Hepatocyte (in vitro differentiated cells): Measurements from ENCODE around the gene TOGARAM2. TPM values are rescaled to one million over a fixed set of nuclear protein-coding genes. Genes with fewer than 3 reads are reported as not detected.

Experiments used
- DNase-seq: peaks from one replicate; pipeline ENCODE4 v3.0.0-alpha.2; 2016; ENCODE audit warnings: low spot score
- H2AFZ ChIP-seq: fragments of 200-600 bp; sonication (generic); 2 replicates; pipeline ENCODE4 v1.6.0; 2016; ENCODE audit warnings: antibody characterized with exemption, mild to moderate bottlenecking
- H3K27ac ChIP-seq: fragments of 200-600 bp; sonication (generic); 2 replicates; pipeline ENCODE4 v1.5.1; 2016; ENCODE audit warnings: mild to moderate bottlenecking
- H3K27me3 ChIP-seq: fragments of 200-600 bp; sonication (generic); 2 replicates; pipeline ENCODE4 v1.6.1; 2016
- H3K36me3 ChIP-seq: fragments of 200-600 bp; sonication (generic); replicated peaks from 2 replicates; pipeline ENCODE4 v1.5.1; 2016; ENCODE audit warnings: low read depth; ENCODE audit not compliant: insufficient read depth
- H3K4me1 ChIP-seq: fragments of 200-600 bp; sonication (generic); 2 replicates; pipeline ENCODE4 v1.5.1; 2016; ENCODE audit warnings: mild to moderate bottlenecking, moderate library complexity; ENCODE audit not compliant: insufficient read depth
- H3K4me2 ChIP-seq: fragments of 200-600 bp; sonication (generic); 2 replicates; pipeline ENCODE4 v1.6.0; 2016
- H3K4me3 ChIP-seq: fragments of 200-600 bp; sonication (generic); 2 replicates; pipeline ENCODE4 v1.5.1; 2016; ENCODE audit warnings: mild to moderate bottlenecking
- H3K79me2 ChIP-seq: fragments of 200-600 bp; sonication (generic); 2 replicates; pipeline ENCODE4 v1.6.0; 2017; ENCODE audit warnings: mild to moderate bottlenecking
- H3K9me2 ChIP-seq: fragments of 200-600 bp; sonication (generic); replicated peaks from 2 replicates; pipeline ENCODE4 v1.6.0; 2017; ENCODE audit warnings: mild to moderate bottlenecking; ENCODE audit not compliant: insufficient read depth
- H3K9me3 ChIP-seq: fragments of 200-600 bp; sonication (generic); 2 replicates; pipeline ENCODE4 v1.5.1; 2016; ENCODE audit warnings: low read depth, mild to moderate bottlenecking
- H4K20me1 ChIP-seq: fragments of 200-600 bp; sonication (generic); 2 replicates; pipeline ENCODE4 v1.6.0; 2016; ENCODE audit warnings: mild to moderate bottlenecking; ENCODE audit not compliant: insufficient read depth, poor library complexity, severe bottlenecking
- CTCF ChIP-seq: fragments of 200-600 bp; sonication (generic); IDR thresholded peaks from 2 replicates; pipeline ENCODE4 v1.5.1; 2016; ENCODE audit warnings: antibody characterized with exemption, mild to moderate bottlenecking; ENCODE audit not compliant: poor library complexity
- EZH2 ChIP-seq: fragments of 200-600 bp; sonication (generic); IDR thresholded peaks from 2 replicates; pipeline ENCODE4 v1.6.1; 2016; ENCODE audit warnings: antibody characterized with exemption, mild to moderate bottlenecking, borderline replicate concordance
- EZH2phosphoT487 ChIP-seq: fragments of 200-600 bp; sonication (generic); IDR thresholded peaks from one replicate; pipeline ENCODE4 v1.6.1; 2018; ENCODE audit warnings: antibody characterized with exemption, mild to moderate bottlenecking, low read depth, moderate library complexity; ENCODE audit not compliant: unreplicated experiment, severe bottlenecking
- whole genome bisulfite sequencing: methylation state at CpG from one replicate; pipeline ENCODE4 v1.1.6; 2016; ENCODE audit warnings: low lambda C conversion rate; ENCODE audit errors: missing lambda C conversion rate; 5-methylcytosine and 5-hydroxymethylcytosine counted together
- polyA plus RNA-seq: library from polyadenylated mRNA; unstranded; fragments of >200 nt; fragmentation: Nextera tagmentation; extraction: Ambion mirVana; gene quantifications from 2 replicates; pipeline ENCODE4 v1.2.1, GENCODE V29; 2016
- total RNA-seq: library from RNA; depleted of rRNA; stranded (reverse); fragments of >200 nt; gene quantifications from 2 replicates; pipeline ENCODE4 v1.2.3, GENCODE V29; 2014

TOGARAM2 gene
- total and polyA plus RNA-seq, 2 experiments from 2014 or later: 0.47 to 1.3 TPM

- WGBS: 87% methylated on average over 10 of the region's 10 CpGs
- no peaks in the 10 kb centered on the region for H3K9me2 ChIP-seq
- H4K20me1 ChIP-seq: no peaks in the 10 kb centered on the region
- peaks cover 28% of the 10 kb centered on the region for H3K4me1 ChIP-seq
- no peak overlapping the region for H3K4me2 ChIP-seq
- no peaks in the 10 kb centered on the region for H3K27me3 ChIP-seq
- TF ChIP-seq EZH2phosphoT487 (no peak), CTCF (no peak), EZH2 (no peak)
- DNase-seq: no peak
- no peak overlapping the region for H3K27ac ChIP-seq
- H2AFZ ChIP-seq: no peak overlapping the region
- H3K79me2 ChIP-seq: no peaks in the 10 kb centered on the region
- H3K4me3 ChIP-seq: no peak overlapping the region
- no peaks in the 10 kb centered on the region for H3K36me3 ChIP-seq
- H3K9me3 ChIP-seq: no peaks in the 10 kb centered on the region
Observed at GRCh38 chr2:29065068-29065811, 84.1 kb downstream of the TOGARAM2 start.

GRCh38 chr2:29066271-29066860, 85.3 kb downstream of the TOGARAM2 start:
- H2AFZ ChIP-seq: no peak overlapping the region
- no peak overlapping the region for H3K4me3 ChIP-seq
- no peak for TF ChIP-seq EZH2phosphoT487
- TF ChIP-seq CTCF: no peak
- TF ChIP-seq EZH2: no peak
- H3K4me2 ChIP-seq: no peak overlapping the region
- H3K27ac ChIP-seq: no peak overlapping the region
- H4K20me1 ChIP-seq: no peaks in the 10 kb centered on the region
- no peak for DNase-seq
- no peaks in the 10 kb centered on the region for H3K79me2 ChIP-seq
- H3K4me1 ChIP-seq: peaks cover 28% of the 10 kb centered on the region
- WGBS: 75% methylated on average over 8 of the region's 8 CpGs
- no peaks in the 10 kb centered on the region for H3K9me2 ChIP-seq
- no peaks in the 10 kb centered on the region for H3K36me3 ChIP-seq
- no peaks in the 10 kb centered on the region for H3K27me3 ChIP-seq
- H3K9me3 ChIP-seq: no peaks in the 10 kb centered on the region

- Histone ChIP-seq H3K27me3 (no peaks in the 10 kb centered on the region), H3K4me2 (no peak overlapping the region)
Observed at GRCh38 chr2:29066997-29067605, 86.0 kb downstream of the TOGARAM2 start.

More at GRCh38 chr2:29066997-29067605, 86.0 kb downstream of the TOGARAM2 start:
- no peak overlapping the region for H3K4me3 ChIP-seq
- no peaks in the 10 kb centered on the region for H3K36me3 ChIP-seq
- no peak overlapping the region for H2AFZ ChIP-seq
- no peaks in the 10 kb centered on the region for H3K9me3 ChIP-seq
- no peaks in the 10 kb centered on the region for H4K20me1 ChIP-seq
- DNase-seq: no peak
- TF ChIP-seq EZH2phosphoT487 (no peak), EZH2 (no peak), CTCF (no peak)
- no peaks in the 10 kb centered on the region for H3K9me2 ChIP-seq
- 75% methylated on average over 7 of the region's 7 CpGs for WGBS
- no peaks in the 10 kb centered on the region for H3K79me2 ChIP-seq
- peaks cover 28% of the 10 kb centered on the region for H3K4me1 ChIP-seq
- H3K27ac ChIP-seq: no peak overlapping the region
